Ascending aorta (tissue), 2 donors: Measurements from ENCODE around the gene FILIP1L. TPM values are rescaled to one million over a fixed set of nuclear protein-coding genes. Genes with fewer than 3 reads are reported as not detected.

Experiments
- DNase-seq, 2 donors: peaks; one replicate each; pipeline ENCODE4 v3.0.0-alpha.2; 2019; ENCODE audit warnings: low spot score in 2 of 2
- H3K27ac ChIP-seq, 2 donors: fragments of 200-600 bp; sonication (generic); one replicate each; pipeline ENCODE4 v1.5.1; 2016 to 2017; ENCODE audit warnings: mild to moderate bottlenecking in 1 of 2
- H3K27me3 ChIP-seq: fragments of 200-600 bp; sonication (generic); one replicate; pipeline ENCODE4 v1.5.1; 2017
- H3K36me3 ChIP-seq, 2 donors: fragments of 200-600 bp; sonication (generic); one replicate each; pipeline ENCODE4 v1.5.1; 2016
- H3K4me1 ChIP-seq, 2 donors: fragments of 200-600 bp; sonication (generic); one replicate each; pipeline ENCODE4 v1.5.1; 2016 to 2017; ENCODE audit warnings: mild to moderate bottlenecking in 1 of 2
- H3K4me3 ChIP-seq, 2 donors: fragments of 200-600 bp; sonication (generic); one replicate each; pipeline ENCODE4 v1.5.1; 2016 to 2017; ENCODE audit warnings: mild to moderate bottlenecking in 1 of 2
- H3K9me3 ChIP-seq, 2 donors: fragments of 200-600 bp; sonication (generic); one replicate each; pipeline ENCODE4 v1.5.1; 2016
- CTCF ChIP-seq, 3 experiments: fragments of 200-600 bp in 2 of 3; fragments of 450-650 bp in 1 of 3; sonication (generic) in 2 of 3; IDR thresholded peaks; one replicate each; pipeline ENCODE4 v1.5.1; 2016 to 2019; ENCODE audit warnings: antibody characterized with exemption in 3 of 3, mild to moderate bottlenecking in 1 of 3, moderate library complexity in 1 of 3
- intact Hi-C: fragments of 100-400 bp; cut with DNase I; formaldehyde crosslinking; loops from one replicate; pipeline ENCODE4 v1.15.1; 2023
- total RNA-seq: library from RNA; depleted of rRNA; stranded (reverse); fragments of >200 nt; gene quantifications from one replicate; pipeline ENCODE4 v1.1.0, GENCODE V29; 2016

The FILIP1L gene
- total RNA-seq, 1 donor from 2014 or later: 106 TPM

GRCh38 chr3:100019719-100020118 lies 94.6 kb downstream of the FILIP1L start:
- H3K4me3 ChIP-seq: no peak overlapping the region
- peak overlapping the region in 1 of 2 donors; percentile 23 for H3K27ac ChIP-seq
- H3K4me1 ChIP-seq: peaks cover 2 to 28% of the 10 kb centered on the region in 2 donors
- no peaks in the 10 kb centered on the region for H3K27me3 ChIP-seq
- H3K36me3 ChIP-seq: no peaks in the 10 kb centered on the region
- TF ChIP-seq CTCF (IDR thresholded peaks at IDR 0.05): no peak
- no peaks in the 10 kb centered on the region for H3K9me3 ChIP-seq
- no peak for DNase-seq
- intact Hi-C loops: no loop called here

GRCh38 chr3:100018806-100019205 lies 95.5 kb downstream of the FILIP1L start:
- no peak for DNase-seq
- Histone ChIP-seq H3K27me3 (no peaks in the 10 kb centered on the region), H3K36me3 (no peaks in the 10 kb centered on the region), H3K4me3 (no peak overlapping the region), H3K27ac (no peak overlapping the region), H3K9me3 (no peaks in the 10 kb centered on the region), H3K4me1 (peaks cover 0 to 22% of the 10 kb centered on the region in 2 donors)
- intact Hi-C loops: no loop called here
- no peak for TF ChIP-seq CTCF (IDR thresholded peaks at IDR 0.05)

- H3K4me1 ChIP-seq: peaks cover 0 to 28% of the 10 kb centered on the region in 2 donors
Measured at GRCh38 chr3:100010087-100010417, 104.2 kb downstream of the FILIP1L start.

GRCh38 chr3:100009276-100010086 lies 104.8 kb downstream of the FILIP1L start:
- DNase-seq: no peak
- Histone ChIP-seq H3K9me3 (no peaks in the 10 kb centered on the region), H3K27ac (peak overlapping the region; percentile 74 to 78), H3K36me3 (no peaks in the 10 kb centered on the region), H3K27me3 (no peaks in the 10 kb centered on the region), H3K4me3 (no peak overlapping the region), H3K4me1 (peaks cover 0 to 28% of the 10 kb centered on the region in 2 donors)
- intact Hi-C loops: loop anchor here (5.0 kb wide), 1 partner anchor 167 kb away; no protein-coding TSS in a partner anchor
- no peak for TF ChIP-seq CTCF (IDR thresholded peaks at IDR 0.05)

More at GRCh38 chr3:100010087-100010417, 104.2 kb downstream of the FILIP1L start:
- H3K36me3 ChIP-seq: no peaks in the 10 kb centered on the region
- no peak for TF ChIP-seq CTCF (IDR thresholded peaks at IDR 0.05)
- no peaks in the 10 kb centered on the region for H3K9me3 ChIP-seq
- intact Hi-C loops: no loop called here
- no peak overlapping the region for H3K4me3 ChIP-seq
- H3K27ac ChIP-seq: peak overlapping the region; percentile 74 to 78
- H3K27me3 ChIP-seq: no peaks in the 10 kb centered on the region
- DNase-seq: no peak

- Histone ChIP-seq H3K9me3 (no peaks in the 10 kb centered on the region), H3K27ac (peak overlapping the region; percentile 64 to 74), H3K27me3 (no peaks in the 10 kb centered on the region), H3K4me3 (no peak overlapping the region), H3K36me3 (no peaks in the 10 kb centered on the region), H3K4me1 (peaks cover 0 to 28% of the 10 kb centered on the region in 2 donors)
- no peak for TF ChIP-seq CTCF (IDR thresholded peaks at IDR 0.05)
- DNase-seq: no peak
- intact Hi-C loops: loop anchor here (5.0 kb wide), 1 partner anchor 166 kb away; no protein-coding TSS in a partner anchor
Measured at GRCh38 chr3:100008081-100008698, 106.1 kb downstream of the FILIP1L start.
